HCT116 (cell line): Measurements from ENCODE around the gene UPK2.

Source experiments
- CBX3 ChIP-seq: IDR thresholded peaks from 2 replicates; pipeline ENCODE4 v1.6.1; 2012; ENCODE audit warnings: low read depth
- EZH2 ChIP-seq: fragments of 200-600 bp; sonication (generic); IDR thresholded peaks from 2 replicates; pipeline ENCODE4 v1.6.1; 2017; ENCODE audit warnings: antibody characterized with exemption, mixed run types
- POLR2A ChIP-seq: IDR thresholded peaks from 2 replicates; pipeline ENCODE4 v1.7.0; 2011; ENCODE audit warnings: borderline replicate concordance; ENCODE audit not compliant: insufficient read depth, insufficient read length; ENCODE audit errors: extremely low read depth
- RAD21 ChIP-seq: IDR thresholded peaks from 2 replicates; pipeline ENCODE4 v1.6.1; 2012; ENCODE audit warnings: low read depth, mild to moderate bottlenecking
- SP1 ChIP-seq: IDR thresholded peaks from 2 replicates; pipeline ENCODE4 v1.6.1; 2012; ENCODE audit warnings: low read depth
- TF ChIP-seq, protein P1 (sequence below), 3 experiments: fragments of 200-600 bp in 1 of 3; sonication (generic) in 1 of 3; IDR thresholded peaks in 2 of 3; conservative IDR thresholded peaks in 1 of 3; 2 replicates each; pipeline ENCODE4 v1.5.1; 2012 to 2017; ENCODE audit warnings: low read depth in 2 of 3, low read length in 2 of 3, antibody characterized with exemption in 1 of 3, borderline replicate concordance in 1 of 3, control low read depth in 1 of 3, mild to moderate bottlenecking in 1 of 3, mixed read lengths in 1 of 3, mixed run types in 1 of 3, moderate library complexity in 1 of 3; ENCODE audit not compliant: insufficient read depth in 1 of 3

DNA sequence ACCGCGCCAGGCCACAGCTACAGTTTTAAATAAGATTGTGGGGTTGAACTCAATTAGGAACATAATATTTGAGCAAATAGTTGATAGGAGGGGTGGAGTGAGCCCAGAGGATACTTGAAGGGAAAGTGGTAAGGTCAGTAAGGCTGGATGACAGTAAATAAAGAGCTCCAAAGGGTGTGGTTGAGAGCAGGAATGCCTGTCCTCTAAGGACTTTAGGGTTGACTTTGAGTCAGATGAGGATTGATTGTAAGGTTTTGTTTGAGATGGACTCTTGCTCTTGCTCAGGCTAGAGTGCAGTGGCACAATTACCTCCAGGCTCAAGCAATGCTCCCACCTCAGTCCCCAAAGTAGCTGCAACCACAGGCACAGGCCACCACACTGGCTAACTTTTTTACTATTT is 17.9 kb downstream of the UPK2 start:
- TF ChIP-seq, protein P1, sequence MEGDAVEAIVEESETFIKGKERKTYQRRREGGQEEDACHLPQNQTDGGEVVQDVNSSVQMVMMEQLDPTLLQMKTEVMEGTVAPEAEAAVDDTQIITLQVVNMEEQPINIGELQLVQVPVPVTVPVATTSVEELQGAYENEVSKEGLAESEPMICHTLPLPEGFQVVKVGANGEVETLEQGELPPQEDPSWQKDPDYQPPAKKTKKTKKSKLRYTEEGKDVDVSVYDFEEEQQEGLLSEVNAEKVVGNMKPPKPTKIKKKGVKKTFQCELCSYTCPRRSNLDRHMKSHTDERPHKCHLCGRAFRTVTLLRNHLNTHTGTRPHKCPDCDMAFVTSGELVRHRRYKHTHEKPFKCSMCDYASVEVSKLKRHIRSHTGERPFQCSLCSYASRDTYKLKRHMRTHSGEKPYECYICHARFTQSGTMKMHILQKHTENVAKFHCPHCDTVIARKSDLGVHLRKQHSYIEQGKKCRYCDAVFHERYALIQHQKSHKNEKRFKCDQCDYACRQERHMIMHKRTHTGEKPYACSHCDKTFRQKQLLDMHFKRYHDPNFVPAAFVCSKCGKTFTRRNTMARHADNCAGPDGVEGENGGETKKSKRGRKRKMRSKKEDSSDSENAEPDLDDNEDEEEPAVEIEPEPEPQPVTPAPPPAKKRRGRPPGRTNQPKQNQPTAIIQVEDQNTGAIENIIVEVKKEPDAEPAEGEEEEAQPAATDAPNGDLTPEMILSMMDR (IDR thresholded peaks at IDR 0.05 in 2 of 3, conservative IDR thresholded peaks at IDR 0.05 in 1 of 3; ENCODE audit: borderline replicate concordance in 1 of 3, insufficient read depth in 1 of 3, low read depth in 2 of 3, low read length in 2 of 3), result no peak
- TF ChIP-seq POLR2A (no peak), EZH2 (no peak), RAD21 (no peak), CBX3 (no peak), SP1 (no peak)
